HG03103 (cell line): ENCODE results near the gene PIK3CB.
"Not testable (repeated sequence)": the region's sequence is repeated elsewhere in the genome, so short reads cannot be mapped to it uniquely, and the experiment has no call there.

ENCODE experiments used
- ATAC-seq: cut with Tn5 transposase; IDR thresholded peaks from one replicate; pipeline ENCODE4 v1.9.1; 2021; ENCODE audit warnings: low read depth; ENCODE audit not compliant: unreplicated experiment

The PIK3CB gene

DNA sequence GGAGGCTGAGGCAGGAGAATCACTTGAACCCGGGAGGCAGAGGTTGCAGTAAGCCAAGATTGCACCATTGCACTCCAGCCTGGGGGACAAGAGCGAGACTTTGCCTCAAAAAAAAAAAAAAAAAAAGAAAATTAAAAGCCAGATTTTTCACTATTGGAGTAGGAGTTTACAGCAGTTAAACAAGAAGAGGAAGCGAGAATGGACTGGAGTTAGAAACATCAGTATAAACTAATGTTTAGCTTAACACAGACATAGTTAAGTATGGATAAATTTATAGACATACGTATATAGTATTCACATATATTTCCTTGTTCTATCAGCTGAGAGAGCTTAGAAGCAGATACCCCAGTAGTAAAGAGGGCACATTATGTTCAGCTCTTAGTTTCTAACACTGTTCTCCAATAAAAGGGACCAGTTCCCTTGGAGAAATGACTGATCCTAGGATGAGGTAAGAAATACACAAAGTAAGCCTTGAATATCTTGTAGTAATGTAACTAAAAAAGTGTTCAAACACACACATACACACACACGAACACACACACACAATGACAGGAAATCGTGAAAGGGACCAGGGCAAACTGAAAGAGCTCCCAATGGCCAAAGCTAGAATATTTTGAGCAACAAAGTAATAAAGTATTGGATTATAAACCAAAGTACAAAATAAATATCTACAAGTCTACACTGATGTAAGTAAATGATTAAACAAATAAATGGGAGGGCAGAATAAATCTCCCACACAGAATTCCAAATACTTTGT lies 25.1 kb downstream of the PIK3CB start:
- no peak for ATAC-seq

DNA sequence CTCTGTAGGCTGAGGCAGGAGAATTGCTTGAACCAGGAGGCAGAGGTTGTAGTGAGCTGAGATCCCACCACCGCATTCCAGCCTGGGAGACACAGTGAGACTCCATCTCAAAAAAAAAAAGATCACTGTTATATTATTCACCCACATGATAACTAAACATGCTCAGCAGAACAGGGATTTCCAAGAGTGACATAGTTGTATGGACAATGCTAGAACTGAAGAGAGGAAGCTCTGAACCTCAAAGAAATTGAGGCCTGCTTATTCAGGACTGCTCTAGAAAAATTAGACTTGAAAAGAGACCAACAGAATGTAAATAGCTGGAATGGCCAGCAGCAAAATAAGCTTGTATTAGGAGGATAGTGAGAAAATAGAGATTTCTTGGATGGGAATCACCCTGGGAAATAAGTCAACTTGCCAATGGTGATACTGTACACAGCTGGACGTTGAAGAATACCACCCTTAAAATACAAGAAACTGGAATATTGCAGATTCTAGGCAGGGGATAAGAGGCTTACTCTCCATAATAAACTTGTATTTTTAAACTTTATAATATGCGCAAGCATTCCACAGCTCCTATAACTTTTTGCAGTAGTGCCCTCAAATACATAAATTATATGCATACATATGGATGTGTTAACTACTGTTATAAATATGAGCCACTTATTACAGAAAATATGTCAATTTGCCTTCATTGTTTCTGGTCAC lies 28.2 kb downstream of the PIK3CB start:
- ATAC-seq, result no peak

GRCh38 chr3:138803006-138803653 lies 31.6 kb downstream of the PIK3CB start:
- no peak for ATAC-seq

DNA sequence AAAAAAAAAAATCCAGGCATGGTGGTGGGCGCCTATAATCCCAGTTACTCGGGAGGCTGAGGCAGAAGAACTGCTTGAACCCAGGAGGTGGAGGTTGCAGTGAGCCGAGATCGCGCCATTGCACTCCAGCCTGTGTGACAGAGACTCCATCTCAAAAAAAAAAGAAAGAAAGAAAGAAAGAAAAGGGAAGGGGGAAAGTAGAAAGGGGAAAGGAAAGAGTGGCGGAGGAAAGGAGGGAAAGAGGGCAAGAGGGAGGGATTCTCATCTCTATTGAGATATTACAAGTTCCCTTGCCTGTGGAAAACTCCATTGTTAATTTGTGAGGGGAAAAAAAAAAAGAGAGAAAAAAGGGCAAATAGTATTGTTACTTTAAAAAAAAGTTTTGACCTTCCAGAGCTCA lies 32.5 kb downstream of the PIK3CB start:
- ATAC-seq, result not testable (repeated sequence)

DNA sequence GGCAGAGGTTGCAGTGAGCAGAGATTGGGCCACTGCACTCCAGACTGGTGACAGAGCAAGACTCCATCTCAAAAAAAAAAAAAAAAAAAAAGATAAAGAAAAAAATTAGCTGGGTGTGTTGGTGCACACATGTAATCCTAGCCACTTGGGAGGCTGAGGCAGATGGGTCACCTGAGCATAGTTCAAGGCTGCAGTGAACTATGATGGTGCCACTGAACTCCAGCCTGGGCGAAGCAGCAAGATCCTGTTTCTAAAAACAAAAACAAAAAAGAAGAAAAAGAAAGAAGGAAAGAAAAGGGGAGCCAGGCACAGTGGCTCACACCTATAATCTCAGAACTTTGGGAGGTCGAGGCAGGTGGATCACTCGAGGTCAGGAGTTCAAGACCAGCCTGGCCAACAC lies 32.9 kb downstream of the PIK3CB start:
- ATAC-seq, result no peak

- no peak for ATAC-seq
Observed at GRCh38 chr3:138800248-138800647, 34.5 kb downstream of the PIK3CB start.

- no peak for ATAC-seq
Observed at GRCh38 chr3:138799822-138800221, 34.9 kb downstream of the PIK3CB start.

GRCh38 chr3:138797508-138798038 lies 37.2 kb downstream of the PIK3CB start:
- ATAC-seq, result no peak

GRCh38 chr3:138796761-138797160 lies 38.0 kb downstream of the PIK3CB start:
- no peak for ATAC-seq

GRCh38 chr3:138786788-138787271 lies 47.9 kb downstream of the PIK3CB start:
- ATAC-seq, result no peak

- no peak for ATAC-seq
Observed at GRCh38 chr3:138785951-138786350, 48.8 kb downstream of the PIK3CB start.

DNA sequence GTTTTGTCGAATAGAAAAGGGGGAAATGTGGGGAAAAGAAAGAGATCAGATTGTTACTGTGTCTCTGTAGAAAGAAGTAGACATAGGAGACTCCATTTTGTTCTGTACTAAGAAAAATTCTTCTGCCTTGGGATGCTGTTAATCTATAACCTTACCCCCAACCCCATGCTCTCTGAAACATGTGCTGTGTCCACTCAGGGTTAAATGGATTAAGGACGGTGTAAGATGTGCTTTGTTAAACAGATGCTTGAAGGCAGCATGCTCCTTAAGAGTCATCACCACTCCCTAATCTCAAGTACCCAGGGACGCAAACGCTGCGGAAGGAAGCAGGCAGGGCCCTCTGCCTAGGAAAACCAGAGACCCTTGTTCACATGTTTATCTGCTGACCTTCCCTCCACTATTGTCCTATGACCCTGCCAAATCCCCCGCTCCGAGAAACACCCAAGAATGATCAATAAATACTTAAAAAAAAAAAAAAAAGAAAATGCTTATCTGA lies 49.3 kb downstream of the PIK3CB start:
- not testable (repeated sequence) for ATAC-seq

GRCh38 chr3:138782755-138783154 lies 52.0 kb downstream of the PIK3CB start:
- ATAC-seq, result no peak

DNA sequence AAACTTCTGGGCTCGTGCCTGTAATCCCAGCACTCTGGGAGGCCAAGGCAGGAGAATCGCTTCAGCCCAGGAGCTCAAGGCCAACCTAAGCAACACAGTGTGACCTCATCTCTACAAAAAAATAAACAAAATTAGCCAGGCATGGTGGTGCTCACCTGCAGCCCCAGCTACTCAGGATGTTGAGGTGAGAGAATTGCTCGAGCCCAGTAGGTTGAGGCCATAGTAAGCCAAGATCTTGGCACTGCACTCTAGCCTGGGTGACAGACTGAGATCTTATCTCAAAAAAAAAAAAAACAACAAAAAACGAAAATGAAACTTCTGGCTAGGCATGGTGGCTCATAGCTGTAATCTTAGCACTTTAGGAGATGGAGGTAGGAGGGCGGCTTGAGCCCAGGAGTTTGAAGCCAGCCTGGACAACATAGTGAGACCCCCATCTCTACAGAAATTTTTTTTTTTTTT lies 53.7 kb downstream of the PIK3CB start:
- no peak for ATAC-seq

- no peak for ATAC-seq
Observed at GRCh38 chr3:138778643-138779042, 56.1 kb downstream of the PIK3CB start.

- ATAC-seq, result no peak
Observed at GRCh38 chr3:138776961-138777360, 57.8 kb downstream of the PIK3CB start.

GRCh38 chr3:138775254-138775595 lies 59.5 kb downstream of the PIK3CB start:
- ATAC-seq, result no peak

DNA sequence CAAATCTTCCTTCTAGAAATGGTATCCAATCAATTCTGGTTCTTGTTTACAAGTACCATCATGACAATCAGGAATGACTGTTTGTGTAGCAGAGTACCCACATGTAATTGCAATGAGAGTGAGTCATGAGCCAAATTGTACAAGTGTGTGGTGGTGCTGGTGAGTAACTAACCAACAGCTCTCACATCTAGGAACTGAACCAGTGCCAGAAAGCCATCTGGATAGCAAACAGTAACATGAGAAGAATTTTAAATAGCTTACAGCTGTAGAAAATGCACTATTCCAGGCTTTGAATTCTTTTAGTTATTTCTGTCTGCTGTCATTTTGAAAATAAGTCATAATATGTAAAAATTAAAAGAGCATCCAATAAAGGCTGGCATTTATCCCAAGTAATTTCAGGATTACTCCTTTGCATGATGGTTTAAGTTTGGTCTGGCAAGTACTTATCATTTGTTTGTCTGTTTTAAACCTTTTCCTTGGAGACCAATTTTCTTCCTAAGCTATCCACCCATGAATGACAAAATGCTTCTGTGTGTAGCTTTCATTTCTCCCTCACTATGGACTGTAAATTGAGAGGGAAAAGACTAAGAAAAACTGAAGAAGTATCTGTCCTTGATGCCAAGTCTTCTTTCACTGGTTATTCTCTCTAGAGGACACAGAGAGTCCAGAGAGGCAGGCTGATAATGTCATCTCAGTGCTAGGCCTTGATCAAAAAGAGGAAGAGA lies 60.0 kb downstream of the PIK3CB start:
- peak; percentile 70 for ATAC-seq

DNA sequence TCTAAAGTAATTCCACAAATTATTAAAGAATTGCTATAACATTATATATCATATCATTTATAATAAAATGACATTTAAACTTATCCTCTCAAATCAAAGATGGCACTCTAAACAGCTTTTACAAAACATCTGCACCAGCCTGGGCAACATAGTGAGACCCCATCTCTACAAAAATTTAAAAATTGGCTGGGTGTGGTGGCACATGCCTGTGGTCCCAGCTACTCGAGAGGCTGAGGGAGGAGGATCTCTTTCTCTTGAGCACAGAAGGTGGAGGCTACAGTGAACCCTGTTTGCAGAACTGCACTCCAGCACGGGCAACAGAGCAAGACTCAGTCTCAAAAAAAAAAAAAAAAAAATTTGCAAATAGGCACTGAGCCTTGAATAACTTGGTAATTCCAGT lies 63.1 kb downstream of the PIK3CB start:
- ATAC-seq, result no peak

GRCh38 chr3:138769616-138770015 lies 65.1 kb downstream of the PIK3CB start:
- no peak for ATAC-seq
